HEK293T (cell line): Measurements from ENCODE around the gene CPAMD8.

Experiments
- ARNT ChIP-seq: fragments of 450-650 bp; IDR thresholded peaks from 2 replicates; pipeline ENCODE4 v1.6.1; 2017; ENCODE audit warnings: mild to moderate bottlenecking
- ELF4 ChIP-seq: fragments of 450-650 bp; IDR thresholded peaks from 2 replicates; pipeline ENCODE4 v1.6.1; 2017; ENCODE audit warnings: antibody characterized with exemption
- FOXA1 ChIP-seq: fragments of 450-650 bp; IDR thresholded peaks from 2 replicates; pipeline ENCODE4 v1.6.1; 2016; ENCODE audit warnings: mild to moderate bottlenecking
- FOXK2 ChIP-seq: fragments of 450-650 bp; IDR thresholded peaks from 2 replicates; pipeline ENCODE4 v1.6.1; 2016; ENCODE audit warnings: mild to moderate bottlenecking
- FOXM1 ChIP-seq: fragments of 450-650 bp; IDR thresholded peaks from 2 replicates; pipeline ENCODE4 v1.6.1; 2017; ENCODE audit warnings: mild to moderate bottlenecking, borderline replicate concordance
- L3MBTL2 ChIP-seq: fragments of 450-650 bp; conservative IDR thresholded peaks from 2 replicates; pipeline ENCODE4 v1.6.1; 2016; ENCODE audit warnings: mild to moderate bottlenecking
- SUZ12 ChIP-seq: fragments of 450-650 bp; IDR thresholded peaks from 2 replicates; pipeline ENCODE4 v1.6.1; 2016; ENCODE audit warnings: mild to moderate bottlenecking
- TARDBP ChIP-seq: fragments of 450-650 bp; IDR thresholded peaks from 2 replicates; pipeline ENCODE4 v1.6.1; 2016
- TF ChIP-seq, protein P1 (sequence below): fragments of 450-650 bp; IDR thresholded peaks from 2 replicates; pipeline ENCODE4 v1.6.1; 2016

DNA sequence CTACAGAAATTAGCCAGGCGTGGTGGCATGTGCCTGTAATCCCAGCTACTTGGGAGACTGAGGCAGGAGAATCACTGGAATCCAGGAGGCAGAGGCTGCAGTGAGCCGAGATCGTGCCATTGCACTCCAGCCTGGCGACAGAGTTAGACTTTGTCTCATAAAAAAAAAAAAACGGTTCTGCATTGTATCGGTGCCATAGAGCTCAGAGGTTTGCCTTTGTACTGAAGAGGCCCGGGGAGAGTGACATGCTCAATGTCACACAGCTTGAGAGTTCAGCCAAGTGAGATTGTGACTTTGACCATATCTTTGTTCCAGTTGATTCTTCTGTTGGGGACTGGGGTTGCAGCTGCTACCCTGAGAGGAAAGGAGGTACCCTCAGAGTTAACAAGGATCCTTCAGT, 44.3 kb upstream of the CPAMD8 start:
- TF ChIP-seq ARNT (no peak), ELF4 (no peak), TARDBP (no peak), SUZ12 (no peak), FOXM1 (no peak), FOXA1 (no peak), FOXK2 (no peak), L3MBTL2 (no peak)
- TF ChIP-seq, protein P1, sequence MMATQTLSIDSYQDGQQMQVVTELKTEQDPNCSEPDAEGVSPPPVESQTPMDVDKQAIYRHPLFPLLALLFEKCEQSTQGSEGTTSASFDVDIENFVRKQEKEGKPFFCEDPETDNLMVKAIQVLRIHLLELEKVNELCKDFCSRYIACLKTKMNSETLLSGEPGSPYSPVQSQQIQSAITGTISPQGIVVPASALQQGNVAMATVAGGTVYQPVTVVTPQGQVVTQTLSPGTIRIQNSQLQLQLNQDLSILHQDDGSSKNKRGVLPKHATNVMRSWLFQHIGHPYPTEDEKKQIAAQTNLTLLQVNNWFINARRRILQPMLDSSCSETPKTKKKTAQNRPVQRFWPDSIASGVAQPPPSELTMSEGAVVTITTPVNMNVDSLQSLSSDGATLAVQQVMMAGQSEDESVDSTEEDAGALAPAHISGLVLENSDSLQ, result no peak
